Gastroesophageal sphincter (tissue), 4 donors: ENCODE measurements around the gene FAM171A2. TPM values are rescaled to one million over a fixed set of nuclear protein-coding genes. Genes with fewer than 3 reads are reported as not detected.
A peak's percentile ranks its signal among the peaks of the same experiment; 100 is the strongest.

Experiments
- ATAC-seq: fragments of 150-250 bp; one replicate; pipeline ENCODE4 v1.9.1; 2016; ENCODE audit warnings: mild to moderate bottlenecking, moderate library complexity
- H3K27ac ChIP-seq, 4 donors: fragments of 200-600 bp; sonication (generic) in 3 of 4; 1 replicate in 3 of 4; 2 replicates in 1 of 4; pipeline ENCODE4 v1.5.1; 2016 to 2019
- H3K27me3 ChIP-seq: fragments of 200-600 bp; sonication (generic); one replicate; pipeline ENCODE4 v1.5.1; 2019
- H3K36me3 ChIP-seq, 2 donors: fragments of 200-600 bp; sonication (generic); one replicate each; pipeline ENCODE4 v1.5.1; 2019; ENCODE audit warnings: control low read depth in 1 of 2
- H3K4me1 ChIP-seq, 3 donors: fragments of 200-600 bp; sonication (generic); 1 replicate in 2 of 3; 2 replicates in 1 of 3; pipeline ENCODE4 v1.5.1; 2016 to 2019; ENCODE audit warnings: control low read depth in 2 of 3
- H3K4me3 ChIP-seq, 2 donors: fragments of 200-600 bp; sonication (generic); one replicate each; pipeline ENCODE4 v1.5.1; 2019; ENCODE audit warnings: mild to moderate bottlenecking in 1 of 2, moderate library complexity in 1 of 2
- H3K9me3 ChIP-seq, 3 donors: fragments of 200-600 bp; sonication (generic); one replicate each; pipeline ENCODE4 v1.5.1; 2017 to 2019; ENCODE audit warnings: control low read depth in 2 of 3
- EP300 ChIP-seq: sonication (generic); formaldehyde crosslinking; IDR thresholded peaks from one replicate; pipeline ENCODE4 v1.6.1; 2017; ENCODE audit warnings: antibody characterized with exemption, mild to moderate bottlenecking
- POLR2A ChIP-seq, 2 donors: fragments of 450-650 bp; IDR thresholded peaks; one replicate each; pipeline ENCODE4 v1.6.1; 2017; ENCODE audit warnings: antibody characterized with exemption in 2 of 2, mild to moderate bottlenecking in 2 of 2, moderate library complexity in 1 of 2
- POLR2AphosphoS5 ChIP-seq: sonication (generic); formaldehyde crosslinking; IDR thresholded peaks from one replicate; pipeline ENCODE4 v1.6.1; 2017; ENCODE audit warnings: antibody characterized with exemption
- WGBS, 2 donors: methylation state at CpG; one replicate each; pipeline ENCODE4 v1.1.5; 2018; ENCODE audit warnings: low coverage in 1 of 2; 5-methylcytosine and 5-hydroxymethylcytosine counted together
- total RNA-seq, 4 donors: library from RNA; depleted of rRNA; stranded (reverse); fragments of >200 nt; gene quantifications; one replicate each; pipeline ENCODE4 v1.1.0, GENCODE V29; 2016
- TF ChIP-seq, protein P1 (sequence below), 4 experiments: fragments of 200-600 bp in 2 of 4; fragments of 450-650 bp in 2 of 4; sonication (generic) in 1 of 4; IDR thresholded peaks; one replicate each; pipeline ENCODE4 v1.5.1; 2017 to 2019; ENCODE audit warnings: antibody characterized with exemption in 4 of 4, mild to moderate bottlenecking in 2 of 4, moderate library complexity in 2 of 4

The FAM171A2 gene
- total RNA-seq = 1 to 10 TPM in 2 of 4 donors, under 1 TPM in 1, not detected in 1; 0.50 to 3.0 (median 2.3) TPM

- peak within 1 kb of the TSS in 1 of 4 donors; percentile 70 for H3K27ac ChIP-seq
- peak within 1 kb of the TSS; percentile 33 to 71 for H3K4me3 ChIP-seq
- 0 to 10% methylated on average over 3 of the region's 63 CpGs for WGBS, 2 donors
- peaks cover 31% of the 10 kb centered on the region for H3K27me3 ChIP-seq
- H3K9me3 ChIP-seq = no peaks in the 10 kb centered on the region
- H3K4me1 ChIP-seq = peaks cover 0 to 37% (median 7%) of the 10 kb centered on the region in 3 donors
- TF ChIP-seq POLR2AphosphoS5 = no peak
- TF ChIP-seq, protein P1, sequence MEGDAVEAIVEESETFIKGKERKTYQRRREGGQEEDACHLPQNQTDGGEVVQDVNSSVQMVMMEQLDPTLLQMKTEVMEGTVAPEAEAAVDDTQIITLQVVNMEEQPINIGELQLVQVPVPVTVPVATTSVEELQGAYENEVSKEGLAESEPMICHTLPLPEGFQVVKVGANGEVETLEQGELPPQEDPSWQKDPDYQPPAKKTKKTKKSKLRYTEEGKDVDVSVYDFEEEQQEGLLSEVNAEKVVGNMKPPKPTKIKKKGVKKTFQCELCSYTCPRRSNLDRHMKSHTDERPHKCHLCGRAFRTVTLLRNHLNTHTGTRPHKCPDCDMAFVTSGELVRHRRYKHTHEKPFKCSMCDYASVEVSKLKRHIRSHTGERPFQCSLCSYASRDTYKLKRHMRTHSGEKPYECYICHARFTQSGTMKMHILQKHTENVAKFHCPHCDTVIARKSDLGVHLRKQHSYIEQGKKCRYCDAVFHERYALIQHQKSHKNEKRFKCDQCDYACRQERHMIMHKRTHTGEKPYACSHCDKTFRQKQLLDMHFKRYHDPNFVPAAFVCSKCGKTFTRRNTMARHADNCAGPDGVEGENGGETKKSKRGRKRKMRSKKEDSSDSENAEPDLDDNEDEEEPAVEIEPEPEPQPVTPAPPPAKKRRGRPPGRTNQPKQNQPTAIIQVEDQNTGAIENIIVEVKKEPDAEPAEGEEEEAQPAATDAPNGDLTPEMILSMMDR (IDR thresholded peaks at IDR 0.05) = peak in 3 of 4 experiments; percentile 67 to 85 (median 70)
- H3K36me3 ChIP-seq = no peaks in the 10 kb centered on the region
- ATAC-seq = peak; percentile 85
Observed at GRCh38 chr17:44363613-44364159, at the start of gene FAM171A2. TSS of gene FAM171A2 (minus strand) at chr17:44363853. CDS start at chr17:44363714, 139 bp downstream.

DNA sequence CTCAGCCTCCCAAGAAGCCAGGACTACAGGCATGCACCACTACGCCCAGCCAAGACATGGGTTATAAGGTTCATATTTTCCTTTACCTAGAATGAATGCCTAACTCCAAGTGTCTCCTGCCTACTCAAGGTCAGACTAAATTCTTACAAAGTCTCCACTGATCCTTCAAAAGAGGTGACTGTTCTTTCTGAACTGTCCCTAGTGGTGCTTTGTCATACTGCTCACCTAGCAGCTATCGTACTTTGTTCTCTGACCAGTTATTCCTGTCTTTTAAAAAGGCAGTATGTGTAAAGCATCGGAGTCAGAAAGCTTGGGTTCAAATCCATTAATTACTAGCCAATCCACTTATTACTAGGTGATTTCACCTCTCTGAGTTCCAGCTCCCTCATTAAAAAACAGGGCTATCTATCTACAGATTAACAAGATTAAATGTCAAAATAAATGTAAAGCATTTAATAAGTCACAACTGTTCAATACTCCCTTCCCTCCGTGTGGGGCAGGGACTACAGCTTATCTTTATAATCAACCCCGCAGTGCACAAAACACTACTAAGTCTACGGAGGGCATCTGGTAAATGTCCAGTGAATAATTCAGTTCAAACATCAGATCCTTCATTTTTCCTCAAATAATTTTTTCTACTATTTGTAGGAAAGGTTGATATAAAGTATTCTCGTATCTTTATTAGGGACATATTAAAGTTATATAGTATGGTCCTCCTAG, 45.8 kb upstream of the FAM171A2 start:
- Histone ChIP-seq H3K4me3 (no peak overlapping the region), H3K27me3 (no peaks in the 10 kb centered on the region), H3K27ac (no peak overlapping the region), H3K4me1 (no peaks in the 10 kb centered on the region), H3K36me3 (peaks cover 0 to 46% of the 10 kb centered on the region in 2 donors), H3K9me3 (no peaks in the 10 kb centered on the region)
- TF ChIP-seq POLR2A (IDR thresholded peaks at IDR 0.05) (no peak), POLR2AphosphoS5 (no peak), EP300 (no peak)
- TF ChIP-seq, protein P1 (IDR thresholded peaks at IDR 0.05) = no peak
- no peak for ATAC-seq
- WGBS, 2 donors = 80 to 84% methylated on average over 6 to 7 of the region's 7 CpGs

DNA sequence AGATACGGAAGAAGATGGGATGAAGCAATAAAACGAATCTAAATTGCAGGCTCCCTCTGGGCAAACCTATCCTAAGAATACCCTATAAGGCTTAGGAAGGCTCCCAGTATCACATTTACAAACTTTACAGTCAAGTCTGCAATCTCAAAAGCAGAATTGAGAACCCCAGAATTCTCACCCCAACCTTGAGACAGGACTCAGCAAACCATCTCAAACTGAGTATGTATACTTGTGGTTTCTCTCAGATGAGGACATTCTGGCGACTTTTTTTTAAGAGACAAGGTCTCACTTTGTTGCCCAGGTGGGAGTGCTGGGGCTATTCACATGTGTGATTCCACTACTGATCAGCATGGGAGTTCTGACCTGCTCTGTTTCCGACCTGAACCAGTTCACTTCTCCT, 45.1 kb upstream of the FAM171A2 start:
- Histone ChIP-seq H3K36me3 (peaks cover 0 to 49% of the 10 kb centered on the region in 2 donors), H3K9me3 (no peaks in the 10 kb centered on the region), H3K4me3 (no peak overlapping the region), H3K4me1 (no peaks in the 10 kb centered on the region), H3K27me3 (no peaks in the 10 kb centered on the region), H3K27ac (no peak overlapping the region)
- TF ChIP-seq, protein P1 (IDR thresholded peaks at IDR 0.05) = no peak
- TF ChIP-seq POLR2AphosphoS5 (no peak), POLR2A (IDR thresholded peaks at IDR 0.05) (no peak), EP300 (no peak)
- no peak for ATAC-seq
- 100% methylated on average over 2 to 4 of the region's 4 CpGs for WGBS, 2 donors

- ATAC-seq = no peak
- Histone ChIP-seq H3K27ac (no peak overlapping the region), H3K9me3 (no peaks in the 10 kb centered on the region), H3K36me3 (peaks cover 0 to 86% of the 10 kb centered on the region in 2 donors), H3K27me3 (no peaks in the 10 kb centered on the region), H3K4me1 (no peaks in the 10 kb centered on the region), H3K4me3 (no peak overlapping the region)
- TF ChIP-seq, protein P1 (IDR thresholded peaks at IDR 0.05) = no peak
- TF ChIP-seq POLR2A (IDR thresholded peaks at IDR 0.05) = no peak
- no peak for TF ChIP-seq POLR2AphosphoS5
- TF ChIP-seq EP300 = no peak
- WGBS, 2 donors = 91 to 94% methylated on average over 2 to 5 of the region's 5 CpGs
Observed at GRCh38 chr17:44402564-44403172, 39.0 kb upstream of the FAM171A2 start.
